Gastroesophageal sphincter (tissue), 3 donors: ENCODE data around the gene SELENOO.

ENCODE experiments used
- EP300 ChIP-seq: sonication (generic); formaldehyde crosslinking; IDR thresholded peaks from one replicate; pipeline ENCODE4 v1.6.1; 2017; ENCODE audit warnings: antibody characterized with exemption, mild to moderate bottlenecking
- POLR2A ChIP-seq, 2 donors: fragments of 450-650 bp; IDR thresholded peaks; one replicate each; pipeline ENCODE4 v1.6.1; 2017; ENCODE audit warnings: antibody characterized with exemption in 2 of 2, mild to moderate bottlenecking in 2 of 2, moderate library complexity in 1 of 2
- POLR2AphosphoS5 ChIP-seq: sonication (generic); formaldehyde crosslinking; IDR thresholded peaks from one replicate; pipeline ENCODE4 v1.6.1; 2017; ENCODE audit warnings: antibody characterized with exemption
- TF ChIP-seq, protein P1 (sequence below), 4 experiments: fragments of 200-600 bp in 2 of 4; fragments of 450-650 bp in 2 of 4; sonication (generic) in 1 of 4; IDR thresholded peaks; one replicate each; pipeline ENCODE4 v1.5.1; 2017 to 2019; ENCODE audit warnings: antibody characterized with exemption in 4 of 4, mild to moderate bottlenecking in 2 of 4, moderate library complexity in 2 of 4

DNA sequence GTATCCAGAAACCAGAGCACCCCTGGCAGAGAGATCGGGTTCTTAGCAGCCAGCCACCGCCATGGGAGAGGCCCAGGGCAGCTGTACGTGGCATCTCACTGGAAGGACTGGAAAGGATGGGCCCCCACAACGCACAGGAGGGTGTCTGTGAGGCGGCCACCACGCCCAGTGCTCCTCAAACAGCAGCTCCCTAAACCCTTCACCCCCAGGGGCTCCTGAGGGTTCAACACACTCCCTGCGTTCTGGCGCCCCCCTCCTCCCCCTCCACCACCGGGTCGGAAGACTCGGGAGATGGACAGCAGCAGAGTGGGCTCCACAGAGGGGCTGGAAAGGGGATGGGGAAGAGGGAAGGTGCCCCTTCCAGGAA is 59.6 kb downstream of the SELENOO start:
- TF ChIP-seq POLR2AphosphoS5 (no peak), POLR2A (IDR thresholded peaks at IDR 0.05) (no peak), EP300 (no peak)
- TF ChIP-seq, protein P1, sequence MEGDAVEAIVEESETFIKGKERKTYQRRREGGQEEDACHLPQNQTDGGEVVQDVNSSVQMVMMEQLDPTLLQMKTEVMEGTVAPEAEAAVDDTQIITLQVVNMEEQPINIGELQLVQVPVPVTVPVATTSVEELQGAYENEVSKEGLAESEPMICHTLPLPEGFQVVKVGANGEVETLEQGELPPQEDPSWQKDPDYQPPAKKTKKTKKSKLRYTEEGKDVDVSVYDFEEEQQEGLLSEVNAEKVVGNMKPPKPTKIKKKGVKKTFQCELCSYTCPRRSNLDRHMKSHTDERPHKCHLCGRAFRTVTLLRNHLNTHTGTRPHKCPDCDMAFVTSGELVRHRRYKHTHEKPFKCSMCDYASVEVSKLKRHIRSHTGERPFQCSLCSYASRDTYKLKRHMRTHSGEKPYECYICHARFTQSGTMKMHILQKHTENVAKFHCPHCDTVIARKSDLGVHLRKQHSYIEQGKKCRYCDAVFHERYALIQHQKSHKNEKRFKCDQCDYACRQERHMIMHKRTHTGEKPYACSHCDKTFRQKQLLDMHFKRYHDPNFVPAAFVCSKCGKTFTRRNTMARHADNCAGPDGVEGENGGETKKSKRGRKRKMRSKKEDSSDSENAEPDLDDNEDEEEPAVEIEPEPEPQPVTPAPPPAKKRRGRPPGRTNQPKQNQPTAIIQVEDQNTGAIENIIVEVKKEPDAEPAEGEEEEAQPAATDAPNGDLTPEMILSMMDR (IDR thresholded peaks at IDR 0.05) = no peak
